PC-3 (cell line): ENCODE results near the gene PDS5B. TPM values are rescaled to one million over a fixed set of nuclear protein-coding genes. Genes with fewer than 3 reads are reported as not detected.

Experiments used
- ATAC-seq: fragments of 200-7000 bp; cut with Tn5 transposase; 2 replicates; pipeline ENCODE4 v1.9.1; 2020; ENCODE audit warnings: mild to moderate bottlenecking, moderate library complexity
- BruUV-seq: library from RNA; stranded (reverse); fragments of 400-500 nt; replicated peaks from 2 replicates; lab custom pipeline; 2021; lab: Mats Ljungman, UMichigan
- CTCF ChIA-PET: fragments of 300-600 bp; sonication (Branson Sonifier 250); formaldehyde crosslinking; loops from one replicate; lab custom pipeline; 2022; ENCODE audit warnings: antibody characterized with exemption; lab: Charles Lee
- POLR2A ChIA-PET: fragments of 300-600 bp; sonication (Branson Sonifier 250); formaldehyde crosslinking; loops from one replicate; lab custom pipeline; 2022; ENCODE audit warnings: antibody characterized with exemption; ENCODE audit not compliant: unreplicated experiment; lab: Charles Lee
- DNase-seq: peaks from one replicate; pipeline ENCODE4 v3.0.0-alpha.2; 2015
- H2AFZ ChIP-seq: fragments of 300-600 bp; sonication (generic); 2 replicates; pipeline ENCODE4 v1.6.0; 2016; ENCODE audit warnings: antibody characterized with exemption, low read length
- H3F3A ChIP-seq: fragments of 300-600 bp; sonication (generic); one replicate; pipeline ENCODE4 v1.6.0; 2017; ENCODE audit warnings: antibody characterized with exemption, low read length, control low read depth, mild to moderate bottlenecking; ENCODE audit not compliant: unreplicated experiment
- H3K27ac ChIP-seq: fragments of 300-600 bp; sonication (generic); 2 replicates; pipeline ENCODE4 v1.5.1; 2016; ENCODE audit warnings: mild to moderate bottlenecking, low read length
- H3K27me3 ChIP-seq: fragments of 300-600 bp; sonication (generic); 2 replicates; pipeline ENCODE4 v1.6.1; 2016; ENCODE audit warnings: low read length, mixed read lengths
- H3K36me3 ChIP-seq: fragments of 300-600 bp; sonication (generic); 2 replicates; pipeline ENCODE4 v1.6.1; 2016; ENCODE audit warnings: low read depth, mixed run types, low read length, mixed read lengths
- H3K4me1 ChIP-seq: fragments of 300-600 bp; sonication (generic); 2 replicates; pipeline ENCODE4 v1.5.1; 2016; ENCODE audit warnings: low read length; ENCODE audit not compliant: insufficient read depth
- H3K4me2 ChIP-seq: fragments of 300-600 bp; sonication (generic); 2 replicates; pipeline ENCODE4 v1.6.0; 2016; ENCODE audit warnings: low read length
- H3K4me3 ChIP-seq: fragments of 300-600 bp; sonication (generic); 2 replicates; pipeline ENCODE4 v1.5.1; 2016; ENCODE audit warnings: mild to moderate bottlenecking, low read length, mixed read lengths
- H3K79me2 ChIP-seq: fragments of 300-600 bp; sonication (generic); 2 replicates; pipeline ENCODE4 v1.6.1; 2017; ENCODE audit warnings: low read length, mixed read lengths
- H3K9ac ChIP-seq: fragments of 300-600 bp; sonication (generic); 2 replicates; pipeline ENCODE4 v1.6.0; 2016; ENCODE audit warnings: mild to moderate bottlenecking, low read length
- H3K9me2 ChIP-seq: fragments of 300-600 bp; sonication (generic); replicated peaks from 2 replicates; pipeline ENCODE4 v1.6.1; 2016; ENCODE audit warnings: mixed run types, low read length, mixed read lengths
- H3K9me3 ChIP-seq: fragments of 300-600 bp; sonication (generic); 2 replicates; pipeline ENCODE4 v1.6.1; 2016; ENCODE audit warnings: low read length, mixed read lengths
- H4K20me1 ChIP-seq: fragments of 300-600 bp; sonication (generic); 2 replicates; pipeline ENCODE4 v1.6.1; 2016; ENCODE audit warnings: low read length, mixed read lengths
- EZH2 ChIP-seq: fragments of 300-600 bp; sonication (generic); IDR thresholded peaks from one replicate; pipeline ENCODE4 v1.6.1; 2017; ENCODE audit warnings: antibody characterized with exemption, mild to moderate bottlenecking, low read length; ENCODE audit not compliant: unreplicated experiment
- EZH2phosphoT487 ChIP-seq: fragments of 300-600 bp; sonication (generic); IDR thresholded peaks from 2 replicates; pipeline ENCODE4 v1.6.1; 2018; ENCODE audit warnings: mild to moderate bottlenecking, antibody characterized with exemption, low read length, borderline replicate concordance
- intact Hi-C: fragments of 100-400 bp; cut with micrococcal nuclease; formaldehyde crosslinking; loops from 2 replicates; pipeline ENCODE4 v1.9.0; 2023
- total RNA-seq: library from RNA; depleted of rRNA; stranded (reverse); fragments of >200 nt; gene quantifications from 2 replicates; pipeline ENCODE4 v1.2.3, GENCODE V29; 2014
- TF ChIP-seq, protein P1 (sequence below): fragments of 300-600 bp; sonication (generic); conservative IDR thresholded peaks from 2 replicates; pipeline ENCODE4 v1.5.1; 2017; ENCODE audit warnings: antibody characterized with exemption, low read depth, mild to moderate bottlenecking, low read length

Gene PDS5B
- total RNA-seq, 1 experiment from 2014 or later: 20.3 TPM

DNA sequence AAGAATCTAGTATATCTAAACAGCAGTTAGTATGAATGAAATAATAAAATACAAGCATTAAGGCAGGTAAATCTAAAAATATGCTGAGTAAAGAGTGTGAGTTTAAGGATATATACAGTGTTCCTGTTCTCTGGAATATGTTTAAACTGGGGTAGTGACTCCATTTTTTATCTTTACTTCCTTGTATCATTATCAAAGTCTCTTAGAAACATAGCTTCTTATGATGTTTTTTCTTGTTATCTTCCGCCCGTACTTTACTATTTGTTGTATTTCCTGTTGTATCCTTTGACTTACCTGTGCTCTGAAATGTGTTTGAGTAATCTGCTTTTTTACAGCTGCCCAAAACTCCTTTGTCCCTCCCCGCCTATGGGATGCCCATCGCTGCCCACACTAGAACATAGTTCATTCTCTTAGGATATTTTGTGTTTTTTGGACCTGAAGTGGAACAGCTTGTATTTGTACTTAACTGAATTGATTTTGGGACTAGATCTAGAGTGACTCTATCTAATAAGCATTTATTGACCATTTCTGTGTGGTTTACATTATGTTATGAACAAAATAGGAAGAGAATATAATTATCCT is 80.8 kb downstream of the PDS5B start:
- no peak for ATAC-seq
- Histone ChIP-seq H3F3A (no peaks in the 10 kb centered on the region), H3K79me2 (no peaks in the 10 kb centered on the region), H3K4me3 (no peak overlapping the region), H3K4me1 (no peaks in the 10 kb centered on the region), H3K27me3 (no peaks in the 10 kb centered on the region), H3K36me3 (no peaks in the 10 kb centered on the region), H3K27ac (no peak overlapping the region), H3K9me2 (no peaks in the 10 kb centered on the region), H4K20me1 (no peaks in the 10 kb centered on the region), H3K9me3 (no peaks in the 10 kb centered on the region), H2AFZ (no peak overlapping the region), H3K4me2 (no peak overlapping the region), H3K9ac (no peak overlapping the region)
- POLR2A ChIA-PET: no interaction called here
- CTCF ChIA-PET: no interaction called here
- no peak for DNase-seq
- TF ChIP-seq EZH2 (no peak), EZH2phosphoT487 (no peak)
- TF ChIP-seq, protein P1, sequence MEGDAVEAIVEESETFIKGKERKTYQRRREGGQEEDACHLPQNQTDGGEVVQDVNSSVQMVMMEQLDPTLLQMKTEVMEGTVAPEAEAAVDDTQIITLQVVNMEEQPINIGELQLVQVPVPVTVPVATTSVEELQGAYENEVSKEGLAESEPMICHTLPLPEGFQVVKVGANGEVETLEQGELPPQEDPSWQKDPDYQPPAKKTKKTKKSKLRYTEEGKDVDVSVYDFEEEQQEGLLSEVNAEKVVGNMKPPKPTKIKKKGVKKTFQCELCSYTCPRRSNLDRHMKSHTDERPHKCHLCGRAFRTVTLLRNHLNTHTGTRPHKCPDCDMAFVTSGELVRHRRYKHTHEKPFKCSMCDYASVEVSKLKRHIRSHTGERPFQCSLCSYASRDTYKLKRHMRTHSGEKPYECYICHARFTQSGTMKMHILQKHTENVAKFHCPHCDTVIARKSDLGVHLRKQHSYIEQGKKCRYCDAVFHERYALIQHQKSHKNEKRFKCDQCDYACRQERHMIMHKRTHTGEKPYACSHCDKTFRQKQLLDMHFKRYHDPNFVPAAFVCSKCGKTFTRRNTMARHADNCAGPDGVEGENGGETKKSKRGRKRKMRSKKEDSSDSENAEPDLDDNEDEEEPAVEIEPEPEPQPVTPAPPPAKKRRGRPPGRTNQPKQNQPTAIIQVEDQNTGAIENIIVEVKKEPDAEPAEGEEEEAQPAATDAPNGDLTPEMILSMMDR: no peak
- no TSS peak for BruUV-seq
- intact Hi-C loops: no loop called here

DNA sequence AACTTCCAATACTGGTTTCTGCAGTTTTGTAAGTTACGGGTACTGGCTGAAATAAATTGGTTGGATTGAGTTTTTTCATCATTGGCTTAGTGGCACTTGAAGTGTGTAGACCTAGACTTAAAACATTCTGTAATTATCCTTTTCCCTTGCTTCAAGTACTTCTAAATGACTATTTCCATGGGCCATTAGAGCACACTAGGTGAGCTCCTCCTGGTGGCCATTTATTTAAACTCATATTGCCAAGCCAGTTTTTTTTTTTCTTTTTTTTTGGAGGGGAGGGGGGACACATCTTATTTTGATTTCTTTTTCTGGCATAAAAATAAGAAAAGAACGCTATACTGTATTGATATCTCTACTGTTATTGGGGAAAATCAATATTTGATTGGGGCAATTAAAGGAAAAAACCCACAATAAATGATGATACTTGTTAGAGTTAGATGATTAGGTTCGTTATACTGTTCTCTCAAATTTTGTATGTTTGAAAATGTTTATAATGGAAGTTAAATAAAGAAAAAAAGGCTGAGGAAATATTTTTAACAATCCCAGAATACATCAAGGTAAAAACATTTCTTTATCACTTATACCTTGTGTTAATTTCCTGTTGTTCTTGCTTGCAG is 82.9 kb downstream of the PDS5B start:
- Histone ChIP-seq H4K20me1 (no peaks in the 10 kb centered on the region), H3K27me3 (no peaks in the 10 kb centered on the region), H3K9ac (no peak overlapping the region), H3K4me2 (no peak overlapping the region), H3F3A (no peaks in the 10 kb centered on the region), H3K79me2 (no peaks in the 10 kb centered on the region), H3K27ac (no peak overlapping the region), H3K9me2 (no peaks in the 10 kb centered on the region), H2AFZ (no peak overlapping the region), H3K4me3 (no peak overlapping the region), H3K4me1 (no peaks in the 10 kb centered on the region), H3K9me3 (no peaks in the 10 kb centered on the region), H3K36me3 (0 out of 2 replicates have a peak, but pooled peaks cover 5% of the 10 kb centered on the region)
- ChIA-PET POLR2A (interaction anchor here (0.6 kb wide), 1 partner anchor 142 kb away, joined by 8 read pairs; no protein-coding TSS in a partner anchor), CTCF (interaction anchor here (0.5 to 1.8 kb wide), 10 partner anchors 8 to 198 kb away, joined by 3 to 9 read pairs (median 4); partner anchors contain the start of gene PDS5B)
- intact Hi-C loops: no loop called here
- 0 out of 2 replicates have a peak, but pooled peaks have one; percentile 27 for ATAC-seq
- TF ChIP-seq, protein P1: peak; percentile 78
- TF ChIP-seq EZH2: no peak
- DNase-seq: peak; percentile 65
- BruUV-seq: no TSS peak

DNA sequence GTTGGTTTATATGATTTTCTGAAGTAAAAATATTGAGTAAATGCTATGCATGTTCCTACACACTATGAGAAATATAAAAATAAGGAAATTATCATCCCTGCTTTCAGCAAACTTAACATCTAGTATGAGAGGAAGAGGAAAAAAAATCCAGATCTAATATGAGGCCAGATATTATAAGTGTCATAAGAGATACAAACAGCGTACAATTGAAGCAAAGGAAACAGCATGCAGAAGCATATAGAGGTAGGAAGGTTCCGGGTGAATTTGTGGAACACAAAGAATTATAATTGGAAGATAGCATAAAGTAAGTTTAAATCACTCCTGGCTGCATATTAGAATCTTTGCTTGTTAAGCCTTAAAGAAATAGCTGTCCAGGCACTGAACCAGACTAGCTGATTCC is 88.3 kb downstream of the PDS5B start:
- Histone ChIP-seq H3K36me3 (0 out of 2 replicates have a peak, but pooled peaks cover 5% of the 10 kb centered on the region), H4K20me1 (no peaks in the 10 kb centered on the region), H3K27ac (no peak overlapping the region), H3K9me2 (no peaks in the 10 kb centered on the region), H3F3A (no peaks in the 10 kb centered on the region), H3K4me1 (no peaks in the 10 kb centered on the region), H2AFZ (no peak overlapping the region), H3K79me2 (no peaks in the 10 kb centered on the region), H3K4me2 (no peak overlapping the region), H3K9ac (no peak overlapping the region), H3K9me3 (no peaks in the 10 kb centered on the region), H3K4me3 (no peak overlapping the region), H3K27me3 (no peaks in the 10 kb centered on the region)
- ATAC-seq (no peak), DNase-seq (no peak)
- intact Hi-C loops: no loop called here
- ChIA-PET POLR2A (no interaction called here), CTCF (no interaction called here)
- TF ChIP-seq EZH2 (no peak), EZH2phosphoT487 (no peak)
- TF ChIP-seq, protein P1: no peak
- BruUV-seq: no TSS peak
